Neuronal stem cell (in vitro differentiated cells): ENCODE data around the gene PLXND1.
A peak's percentile ranks its signal among the peaks of the same experiment; 100 is the strongest.

Experiments used
- DNase-seq: peaks from one replicate; pipeline ENCODE4 v3.0.0-alpha.2; 2013; ENCODE audit warnings: low spot score
- H2AFZ ChIP-seq: one replicate; pipeline ENCODE4 v1.6.1; 2013; ENCODE audit warnings: mild to moderate bottlenecking, low read length, inconsistent platforms
- H2AK5ac ChIP-seq: 2 replicates; pipeline ENCODE4 v1.6.1; 2013; ENCODE audit warnings: low read depth, mild to moderate bottlenecking, inconsistent platforms, low read length, moderate library complexity, mixed read lengths
- H2BK120ac ChIP-seq: 2 replicates; pipeline ENCODE4 v1.6.1; 2013; ENCODE audit warnings: low read depth, mild to moderate bottlenecking, inconsistent platforms, low read length, moderate library complexity, mixed read lengths
- H2BK12ac ChIP-seq: one replicate; pipeline ENCODE4 v1.6.1; 2013; ENCODE audit warnings: low read length, inconsistent platforms
- H2BK15ac ChIP-seq: 2 replicates; pipeline ENCODE4 v1.6.1; 2013; ENCODE audit warnings: mild to moderate bottlenecking, low read length, inconsistent platforms, mixed read lengths
- H2BK5ac ChIP-seq: one replicate; pipeline ENCODE4 v1.6.1; 2013; ENCODE audit warnings: inconsistent platforms, mild to moderate bottlenecking, low read length, moderate library complexity
- H3K14ac ChIP-seq: one replicate; pipeline ENCODE4 v1.6.1; 2013; ENCODE audit warnings: low read length, inconsistent platforms
- H3K18ac ChIP-seq: 2 replicates; pipeline ENCODE4 v1.6.1; 2013; ENCODE audit warnings: low read length, inconsistent platforms
- H3K23ac ChIP-seq: 2 replicates; pipeline ENCODE4 v1.6.1; 2013; ENCODE audit warnings: low read depth, mild to moderate bottlenecking, mixed read lengths, low read length, inconsistent platforms; ENCODE audit not compliant: poor library complexity
- H3K27ac ChIP-seq: replicated peaks from 3 replicates; pipeline ENCODE4 v1.5.1; 2013; ENCODE audit warnings: low read length, inconsistent platforms
- H3K27me3 ChIP-seq, 3 experiments: 2 replicates each; pipeline ENCODE4 v1.6.1; 2013; ENCODE audit warnings: low read length in 3 of 3, mild to moderate bottlenecking in 2 of 3, inconsistent platforms in 1 of 3, low read depth in 1 of 3, mixed read lengths in 1 of 3, moderate library complexity in 1 of 3; ENCODE audit not compliant: control insufficient read depth in 3 of 3, insufficient read depth in 3 of 3
- H3K36me3 ChIP-seq, 2 donors: replicated peaks in 1 of 2; 2 replicates each; pipeline ENCODE4 v1.6.1; 2013; ENCODE audit warnings: low read length in 2 of 2; ENCODE audit not compliant: control insufficient read depth in 2 of 2, insufficient read depth in 2 of 2
- H3K4ac ChIP-seq: 2 replicates; pipeline ENCODE4 v1.6.1; 2013; ENCODE audit warnings: inconsistent platforms, mild to moderate bottlenecking, low read length, moderate library complexity
- H3K4me1 ChIP-seq, 2 donors: 1 replicate in 1 of 2; 2 replicates in 1 of 2; pipeline ENCODE4 v1.6.1; 2013; ENCODE audit warnings: low read length in 2 of 2, low read depth in 1 of 2; ENCODE audit not compliant: control insufficient read depth in 2 of 2, insufficient read depth in 1 of 2
- H3K4me2 ChIP-seq: one replicate; pipeline ENCODE4 v1.6.1; 2013; ENCODE audit warnings: mild to moderate bottlenecking, low read length, inconsistent platforms; ENCODE audit not compliant: insufficient read depth, poor library complexity, severe bottlenecking
- H3K4me3 ChIP-seq, 2 donors: 2 replicates each; pipeline ENCODE4 v1.5.1; 2013; ENCODE audit warnings: low read length in 2 of 2, mild to moderate bottlenecking in 2 of 2, inconsistent platforms in 1 of 2, moderate library complexity in 1 of 2
- H3K79me1 ChIP-seq: one replicate; pipeline ENCODE4 v1.6.1; 2013; ENCODE audit warnings: low read depth, mild to moderate bottlenecking, inconsistent platforms, low read length, moderate library complexity
- H3K9ac ChIP-seq: one replicate; pipeline ENCODE4 v1.6.1; 2013; ENCODE audit warnings: mild to moderate bottlenecking, low read depth, low read length, inconsistent platforms; ENCODE audit not compliant: poor library complexity
- H3K9me3 ChIP-seq, 2 donors: replicated peaks in 1 of 2; 2 replicates each; pipeline versions ENCODE3 to v1.6.1; 2013; ENCODE audit warnings: low read length in 2 of 2, mild to moderate bottlenecking in 2 of 2, inconsistent platforms in 1 of 2, low read depth in 1 of 2, mixed read lengths in 1 of 2, moderate library complexity in 1 of 2; ENCODE audit not compliant: control insufficient read depth in 2 of 2, insufficient read depth in 1 of 2
- H4K8ac ChIP-seq: one replicate; pipeline ENCODE4 v1.6.1; 2013; ENCODE audit warnings: low read depth, mild to moderate bottlenecking, inconsistent platforms, low read length, moderate library complexity
- H4K91ac ChIP-seq: one replicate; pipeline ENCODE4 v1.6.1; 2013; ENCODE audit warnings: low read length, low read depth, mild to moderate bottlenecking, inconsistent platforms; ENCODE audit not compliant: poor library complexity
- WGBS, 2 donors: extraction: QIAGEN DNeasy Blood & Tissue Kit; methylation state at CpG; one replicate each; pipeline ENCODE4 v1.1.7; 2013; ENCODE audit warnings: missing lambda C conversion rate in 2 of 2, mixed read lengths in 1 of 2; ENCODE audit not compliant: insufficient read length in 2 of 2, insufficient replicate concordance in 1 of 2; ENCODE audit errors: extremely low coverage in 2 of 2; 5-methylcytosine and 5-hydroxymethylcytosine counted together

PLXND1 gene

GRCh38 chr3:129582799-129583198, 23.7 kb downstream of the PLXND1 start:
- Histone ChIP-seq H4K8ac (no peak overlapping the region), H4K91ac (no peak overlapping the region), H2BK120ac (no peak overlapping the region), H3K79me1 (no peaks in the 10 kb centered on the region), H3K14ac (no peak overlapping the region), H3K9ac (no peak overlapping the region), H3K36me3 (peaks cover 0 to 33% of the 10 kb centered on the region in 2 donors), H3K4me1 (peaks cover 0 to 3% of the 10 kb centered on the region in 2 donors), H3K23ac (no peak overlapping the region), H2BK5ac (no peak overlapping the region), H3K18ac (no peak overlapping the region), H2AFZ (no peak overlapping the region), H3K27me3 (no peaks in the 10 kb centered on the region), H2BK12ac (no peak overlapping the region), H3K4me3 (no peak overlapping the region), H2BK15ac (no peak overlapping the region), H3K4ac (no peak overlapping the region), H3K27ac (no peak overlapping the region), H2AK5ac (no peak overlapping the region), H3K9me3 (no peaks in the 10 kb centered on the region), H3K4me2 (no peak overlapping the region)
- no CpG with 5 or more reads among the region's 5 CpGs for WGBS, 2 donors
- DNase-seq: no peak

- no peak overlapping the region for H3K4ac ChIP-seq
- H3K18ac ChIP-seq: no peak overlapping the region
- no peak overlapping the region for H2BK15ac ChIP-seq
- peaks cover 0 to 44% of the 10 kb centered on the region in 2 donors for H3K36me3 ChIP-seq
- H3K14ac ChIP-seq: no peak overlapping the region
- H2AK5ac ChIP-seq: no peak overlapping the region
- no peak overlapping the region for H2AFZ ChIP-seq
- DNase-seq: no peak
- H3K79me1 ChIP-seq: no peaks in the 10 kb centered on the region
- no CpG with 5 or more reads among the region's 8 CpGs for WGBS, 2 donors
- no peak overlapping the region for H2BK12ac ChIP-seq
- H4K8ac ChIP-seq: no peak overlapping the region
- H3K9ac ChIP-seq: no peak overlapping the region
- H4K91ac ChIP-seq: no peak overlapping the region
- no peak overlapping the region for H3K4me3 ChIP-seq
- H2BK120ac ChIP-seq: no peak overlapping the region
- no peak overlapping the region for H2BK5ac ChIP-seq
- no peaks in the 10 kb centered on the region for H3K9me3 ChIP-seq
- no peaks in the 10 kb centered on the region for H3K27me3 ChIP-seq
- H3K27ac ChIP-seq: no peak overlapping the region
- peaks cover 0 to 3% of the 10 kb centered on the region in 2 donors for H3K4me1 ChIP-seq
- H3K4me2 ChIP-seq: no peak overlapping the region
- H3K23ac ChIP-seq: no peak overlapping the region
These were observed 24.9 kb downstream of the PLXND1 start for GRCh38 chr3:129581623-129582022.

GRCh38 chr3:129579991-129580390, 26.5 kb downstream of the PLXND1 start:
- Histone ChIP-seq H3K14ac (no peak overlapping the region), H3K4ac (no peak overlapping the region), H4K91ac (no peak overlapping the region), H2BK15ac (no peak overlapping the region), H3K27ac (no peak overlapping the region), H3K18ac (no peak overlapping the region), H3K9me3 (peaks cover 0 to 1% of the 10 kb centered on the region in 2 donors), H3K4me2 (no peak overlapping the region), H3K9ac (no peak overlapping the region), H3K36me3 (peaks cover 0 to 36% of the 10 kb centered on the region in 2 donors), H3K79me1 (no peaks in the 10 kb centered on the region), H2AFZ (no peak overlapping the region), H3K4me3 (no peak overlapping the region), H2BK120ac (no peak overlapping the region), H2BK12ac (no peak overlapping the region), H2AK5ac (peak overlapping the region; percentile 6), H3K4me1 (peaks cover 0 to 10% of the 10 kb centered on the region in 2 donors), H4K8ac (no peak overlapping the region), H3K27me3 (no peaks in the 10 kb centered on the region), H3K23ac (no peak overlapping the region), H2BK5ac (peak overlapping the region; percentile 93)
- no peak for DNase-seq
- no CpG with 5 or more reads among the region's 10 CpGs for WGBS, 2 donors

GRCh38 chr3:129577925-129578786, 28.3 kb downstream of the PLXND1 start:
- peak overlapping the region; percentile 31 for H3K14ac ChIP-seq
- no peak overlapping the region for H2BK120ac ChIP-seq
- H3K27me3 ChIP-seq: no peaks in the 10 kb centered on the region
- H3K36me3 ChIP-seq: peaks cover 0 to 27% of the 10 kb centered on the region in 2 donors
- H3K4me1 ChIP-seq: peaks cover 0 to 10% of the 10 kb centered on the region in 2 donors
- no CpG with 5 or more reads among the region's 21 CpGs for WGBS, 2 donors
- H3K9me3 ChIP-seq: peaks cover 0 to 1% of the 10 kb centered on the region in 2 donors
- no peak overlapping the region for H2AFZ ChIP-seq
- no peak overlapping the region for H4K91ac ChIP-seq
- no peaks in the 10 kb centered on the region for H3K79me1 ChIP-seq
- peak overlapping the region; percentile 31 for H2BK5ac ChIP-seq
- H2BK15ac ChIP-seq: no peak overlapping the region
- peak overlapping the region; percentile 51 for H3K18ac ChIP-seq
- peak overlapping the region; percentile 37 for H3K9ac ChIP-seq
- no peak overlapping the region for H3K4me3 ChIP-seq
- H2AK5ac ChIP-seq: peak overlapping the region; percentile 22
- no peak for DNase-seq
- no peak overlapping the region for H3K4me2 ChIP-seq
- H2BK12ac ChIP-seq: no peak overlapping the region
- H3K27ac ChIP-seq: no peak overlapping the region
- no peak overlapping the region for H4K8ac ChIP-seq
- peak overlapping the region; percentile 46 for H3K23ac ChIP-seq
- H3K4ac ChIP-seq: no peak overlapping the region
